Left cardiac atrium (tissue), 4 donors: ENCODE results near the gene PAX7. TPM values are rescaled to one million over a fixed set of nuclear protein-coding genes. Genes with fewer than 3 reads are reported as not detected.

Source experiments
- ATAC-seq, 2 donors: fragments of 200-7000 bp; cut with Tn5 transposase; one replicate each; pipeline ENCODE4 v1.9.1; 2020; ENCODE audit warnings: mild to moderate bottlenecking in 2 of 2, moderate library complexity in 2 of 2
- DNase-seq: peaks from one replicate; pipeline ENCODE4 v3.0.0-alpha.2; 2020
- intact Hi-C, 2 donors: fragments of 100-400 bp; cut with DNase I; formaldehyde crosslinking; loops; one replicate each; pipeline versions ENCODE4 v1.14.1 to v1.15.1; 2022 to 2023
- total RNA-seq, 2 donors: library from RNA; stranded (reverse); fragmentation: NEBNext Ultra II Directional; extraction: Animal tissue kit (Norgen Biotek cat#: 25700); gene quantifications; one replicate each; pipeline ENCODE4 v1.2.1, GENCODE V29; 2021
- donor health status: DM: no; HTN: yes; CAD: no.
- donor health status: DM: no; HTN: yes; CAD: no; lungs with severe emphysema.
- donor health status: DM: yes; HTN: yes; CAD: no.
- donor health status: Dilated cardiomyopathy.

Gene PAX7
- total RNA-seq, 2 donors from 2014 or later: not detected

DNA sequence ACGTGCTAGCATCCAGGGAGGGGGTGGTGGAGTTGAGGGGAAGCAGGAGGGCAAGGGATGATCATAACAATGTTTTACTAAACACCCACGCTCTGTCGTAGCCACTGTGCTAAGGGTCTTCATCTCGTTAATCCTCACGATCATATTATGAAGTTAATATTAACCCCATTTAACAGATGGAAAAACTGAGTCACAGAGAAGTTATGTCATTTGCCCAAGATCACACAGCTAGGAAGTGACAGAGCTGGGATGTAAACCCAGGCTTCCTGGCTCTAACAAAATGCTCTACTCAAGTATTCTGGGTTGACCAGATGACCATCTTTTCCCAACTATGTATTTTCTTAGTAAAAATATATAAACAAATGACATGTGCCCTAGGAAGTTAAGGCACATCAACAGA, 140.2 kb downstream of the PAX7 start:
- ATAC-seq: no peak
- no peak for DNase-seq
- intact Hi-C loops: no loop called here

DNA sequence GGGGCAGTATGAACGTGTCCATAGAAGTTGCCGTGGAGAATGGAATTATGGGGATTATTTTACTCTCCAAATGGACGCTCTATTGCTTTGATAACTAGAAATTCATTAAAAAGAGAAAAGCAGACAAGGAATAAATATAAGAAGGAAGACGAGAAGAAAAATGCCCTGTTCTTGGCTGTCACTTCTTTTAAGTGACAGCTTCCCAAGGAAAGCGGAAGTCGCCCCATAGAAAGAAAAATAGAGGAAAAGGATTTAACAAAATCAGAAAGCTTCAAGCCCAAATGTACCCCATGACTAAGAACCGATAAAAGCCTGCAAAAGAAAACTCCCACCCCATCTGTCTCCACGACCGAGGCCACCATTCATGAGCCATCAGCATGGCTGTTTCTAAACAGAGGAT, 143.1 kb downstream of the PAX7 start:
- ATAC-seq (no peak), DNase-seq (no peak)
- intact Hi-C loops: no loop called here

DNA sequence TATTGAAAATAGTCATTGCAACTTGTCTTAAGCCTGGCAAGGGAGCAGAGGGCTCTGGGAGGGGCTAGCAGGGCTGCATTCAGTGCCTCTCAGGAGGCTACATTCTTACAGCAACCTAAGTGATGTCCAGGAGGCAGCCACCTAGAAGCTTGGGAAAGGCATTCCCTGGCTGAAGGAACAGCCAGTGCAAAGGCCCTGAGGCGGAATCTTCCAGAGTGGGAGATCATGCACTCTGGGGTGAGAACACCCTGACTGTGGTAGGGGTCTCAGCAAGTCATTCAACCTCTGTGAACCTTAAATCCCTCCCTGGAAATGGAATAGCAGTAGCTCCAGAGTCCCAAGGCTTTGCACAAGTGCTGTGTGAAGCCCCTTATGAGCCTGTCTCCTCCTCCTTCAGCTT, 144.7 kb downstream of the PAX7 start:
- no peak for ATAC-seq

DNA sequence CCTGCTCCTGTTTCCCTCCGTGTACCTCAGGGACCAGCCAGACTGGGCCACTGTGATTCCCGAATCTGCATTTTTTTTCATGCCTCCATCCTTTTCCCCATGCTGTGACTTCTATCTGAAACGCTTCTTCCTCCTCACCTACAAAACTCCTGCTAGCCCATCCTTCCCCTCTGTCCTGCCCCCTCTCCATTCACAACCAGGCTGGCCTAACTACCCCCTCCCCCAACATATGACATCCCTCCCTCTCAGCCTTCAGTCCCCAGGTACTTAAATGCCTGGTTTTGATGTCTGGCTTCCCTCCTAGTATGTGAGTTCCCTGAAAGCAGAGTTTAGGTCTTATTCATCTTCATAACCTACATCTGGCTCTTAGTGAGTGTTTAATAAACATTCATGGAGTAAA, 146.1 kb downstream of the PAX7 start:
- ATAC-seq (no peak), DNase-seq (no peak)
- intact Hi-C loops: no loop called here

More for the DNA sequence above, 144.7 kb downstream of the PAX7 start:
- intact Hi-C loops: no loop called here
- no peak for DNase-seq

DNA sequence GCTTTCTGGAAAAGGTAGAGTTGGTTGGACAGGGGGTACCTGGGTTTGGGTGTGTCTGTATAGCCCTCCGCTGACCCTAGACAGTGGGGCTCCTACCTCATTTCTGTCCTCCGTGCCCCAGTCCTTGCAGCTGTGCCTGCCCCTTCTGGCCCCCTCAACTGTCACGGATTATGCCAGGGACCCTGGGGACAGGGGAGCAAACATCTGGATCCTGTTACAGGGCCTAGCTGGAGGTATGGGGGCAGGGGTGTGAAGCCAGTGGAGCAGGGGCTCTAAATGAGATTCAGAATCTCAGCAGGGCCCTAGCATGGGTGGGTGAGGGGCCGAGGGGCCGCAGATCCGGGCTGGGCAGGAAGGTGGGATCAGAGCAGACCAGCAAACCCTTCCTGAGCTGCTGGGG, 147.8 kb downstream of the PAX7 start:
- intact Hi-C loops: no loop called here
- DNase-seq: no peak
- ATAC-seq: no peak

DNA sequence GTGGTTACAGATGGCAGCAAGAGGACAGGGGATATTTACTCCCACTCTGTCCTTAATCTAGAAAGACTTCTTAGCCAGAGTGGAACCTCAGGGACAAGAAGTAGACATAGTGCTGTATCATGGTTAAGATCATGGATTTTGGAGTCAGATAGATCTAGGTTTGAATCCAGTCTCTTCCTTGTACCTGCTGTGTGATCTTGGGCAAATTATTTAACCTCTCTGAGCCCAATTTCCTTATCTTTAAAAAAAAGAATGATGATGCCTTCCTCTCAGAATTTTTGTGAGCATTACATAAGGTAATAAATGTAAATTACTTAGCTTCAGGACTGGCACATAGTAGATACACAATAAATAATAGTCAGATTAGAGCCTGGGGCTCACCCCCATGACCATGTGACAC, 150.4 kb downstream of the PAX7 start:
- DNase-seq: no peak
- ATAC-seq: no peak
- intact Hi-C loops: no loop called here

DNA sequence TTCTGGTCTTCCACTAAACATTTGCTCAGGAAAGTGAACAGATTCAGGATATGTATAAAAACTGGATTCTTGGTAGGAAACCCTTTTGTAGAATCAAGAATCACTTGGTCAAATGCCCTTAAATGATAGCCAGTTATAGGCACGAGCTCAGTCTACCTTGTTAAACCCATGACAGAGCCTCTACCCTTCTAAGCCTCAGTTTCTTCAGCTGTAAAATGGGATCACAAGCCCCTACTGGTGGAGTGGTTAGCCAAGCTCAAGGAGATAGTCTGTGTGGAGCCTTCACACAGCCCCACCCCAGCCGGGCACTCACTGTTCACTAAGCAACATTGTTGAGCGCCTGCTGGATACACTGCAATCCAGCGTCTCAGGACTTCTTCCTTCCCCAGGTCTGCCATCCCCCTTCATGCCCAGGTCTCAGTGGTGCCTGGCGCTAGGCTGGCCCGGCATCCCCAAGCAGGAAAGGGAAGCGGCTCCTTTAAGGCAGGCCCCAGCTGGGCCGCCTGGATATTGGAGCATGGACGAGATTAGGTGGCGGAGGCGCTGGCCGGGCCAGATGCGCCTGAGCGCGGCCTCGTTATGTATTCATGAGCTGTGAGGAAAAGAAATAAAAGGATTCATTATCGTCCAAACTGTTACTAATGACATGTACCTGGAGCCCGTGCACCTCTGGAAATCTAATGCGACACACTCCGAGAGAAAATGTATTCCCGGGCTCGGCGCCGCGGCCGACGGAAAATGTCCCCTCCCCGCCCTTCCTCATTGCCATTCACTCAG, 153.2 kb downstream of the PAX7 start:
- no peak for DNase-seq
- intact Hi-C loops: no loop called here
- no peak for ATAC-seq

DNA sequence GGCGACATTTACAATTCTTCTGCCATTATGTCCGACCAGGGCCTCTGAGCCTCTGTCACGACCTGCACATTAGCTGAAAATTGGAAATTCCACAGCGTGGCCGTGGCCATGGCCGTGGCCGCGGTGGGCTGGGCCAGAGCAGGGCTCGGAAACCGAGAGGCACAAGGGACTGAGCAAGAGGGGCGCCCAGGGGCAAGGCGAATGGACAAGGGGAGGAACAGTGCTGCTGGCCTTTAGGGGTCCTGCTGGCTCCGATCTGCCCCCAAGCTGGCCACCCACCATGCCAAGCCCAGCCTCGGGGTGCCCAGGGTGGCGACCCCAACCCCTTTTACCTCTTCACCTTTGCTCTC, 153.8 kb downstream of the PAX7 start:
- intact Hi-C loops: no loop called here
- no peak for DNase-seq
- no peak for ATAC-seq

DNA sequence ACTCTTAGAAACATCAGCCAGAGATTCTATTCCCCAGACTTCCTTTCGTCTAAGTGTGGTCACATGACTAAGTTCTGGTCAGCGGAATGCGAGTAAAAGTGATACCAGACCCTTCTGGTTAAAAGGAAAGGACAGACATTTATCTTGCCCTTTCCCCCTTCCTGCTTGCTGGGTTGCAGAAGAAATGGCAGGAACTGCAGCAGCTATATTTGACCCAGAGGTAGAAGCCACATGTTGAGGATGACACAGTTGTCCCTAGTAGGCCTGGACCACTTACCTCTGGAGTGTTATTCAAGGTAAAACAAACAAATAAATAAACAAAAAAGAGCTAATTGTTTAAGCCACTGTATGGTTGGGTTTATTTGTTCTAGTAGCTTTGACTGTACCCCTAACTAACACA, 155.5 kb downstream of the PAX7 start:
- DNase-seq (no peak), ATAC-seq (no peak)
- intact Hi-C loops: no loop called here

DNA sequence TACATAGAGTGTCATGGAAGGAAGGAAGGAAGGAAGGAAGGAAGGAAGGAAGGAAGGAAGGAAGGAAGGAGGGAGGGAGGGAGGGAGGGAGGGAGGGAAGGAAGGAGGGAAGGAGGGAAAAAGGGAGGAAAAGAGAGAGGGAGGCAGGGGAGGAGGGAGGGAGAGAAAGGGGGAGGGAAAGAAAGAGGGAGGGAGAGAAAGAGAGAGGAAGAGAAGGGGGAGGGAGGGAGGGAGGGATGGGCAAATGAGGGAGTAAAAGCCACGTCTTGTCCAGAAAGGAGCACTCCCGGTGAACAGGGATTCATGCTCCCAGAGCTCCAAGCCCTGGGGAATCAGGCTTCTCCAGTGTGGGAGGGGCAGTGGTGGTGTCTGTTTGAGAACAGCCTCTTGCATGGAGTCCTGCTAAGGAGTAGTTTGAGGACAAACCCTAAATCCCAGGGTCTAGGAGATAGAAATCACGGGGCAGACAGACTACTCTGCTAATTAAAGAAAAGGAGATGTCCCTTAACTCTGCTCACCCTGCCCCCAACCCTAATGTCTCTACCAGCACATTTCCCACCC, 157.3 kb downstream of the PAX7 start:
- DNase-seq (no peak), ATAC-seq (no peak)
- intact Hi-C loops: no loop called here

DNA sequence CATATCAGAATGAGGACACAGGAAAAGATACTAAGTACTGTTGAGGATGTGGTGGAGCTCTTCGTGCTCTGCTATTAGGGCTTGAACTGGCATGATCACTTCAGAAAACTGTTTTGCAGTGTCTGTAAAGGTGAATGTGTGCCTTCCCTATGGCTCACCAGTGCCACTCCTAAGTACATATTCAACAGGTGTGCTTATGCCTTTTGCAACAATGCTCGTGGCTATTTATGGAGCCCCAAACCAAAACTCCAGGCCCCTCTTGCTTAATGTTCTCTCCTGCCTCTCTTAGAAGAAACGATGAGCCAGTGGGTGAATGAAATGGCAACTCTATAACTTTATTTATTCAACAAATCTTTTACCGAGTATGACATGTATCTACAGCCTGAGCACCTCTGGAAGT, 158.6 kb downstream of the PAX7 start:
- DNase-seq: no peak
- intact Hi-C loops: no loop called here
- no peak for ATAC-seq

DNA sequence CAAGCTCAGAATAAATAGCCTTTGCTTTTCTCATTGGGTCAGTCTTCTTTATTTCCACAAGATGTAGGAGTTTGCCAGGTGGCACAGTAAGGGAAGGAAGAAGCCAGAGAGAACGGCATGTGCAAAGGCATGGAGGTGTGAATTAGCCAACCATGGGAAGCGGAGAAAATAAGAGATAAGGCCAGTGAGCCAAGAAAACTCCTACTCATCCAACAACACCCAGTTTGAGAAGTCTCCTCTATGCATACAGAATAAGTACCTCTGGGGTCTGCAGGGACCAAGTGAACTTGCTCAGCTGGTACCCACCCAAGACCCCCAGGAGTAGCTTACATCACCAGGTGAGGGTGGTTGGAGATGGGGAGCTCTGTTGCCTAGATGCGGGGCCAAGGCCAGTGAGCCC, 162.1 kb downstream of the PAX7 start:
- no peak for ATAC-seq
- intact Hi-C loops: no loop called here
- DNase-seq: no peak

DNA sequence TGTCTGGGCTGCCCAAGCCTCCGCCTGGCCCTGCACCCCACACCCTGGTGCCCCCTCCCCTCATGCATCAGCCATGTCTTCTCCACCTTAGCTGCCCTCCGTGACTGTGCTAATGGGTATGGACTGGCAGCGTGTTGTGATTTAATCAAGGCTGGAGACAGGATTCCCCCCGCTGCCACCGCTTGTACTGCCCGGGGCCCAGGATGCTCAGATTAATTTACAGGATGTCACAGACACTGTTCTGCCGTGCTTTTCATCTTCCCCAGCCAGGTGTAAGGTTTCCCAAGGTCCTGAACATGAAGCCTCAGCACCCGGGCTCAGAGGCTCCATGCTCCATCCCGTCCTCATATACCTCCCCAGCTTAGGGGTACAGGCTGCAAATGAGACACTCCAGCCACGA, 162.5 kb downstream of the PAX7 start:
- DNase-seq (no peak), ATAC-seq (no peak)
- intact Hi-C loops: no loop called here

DNA sequence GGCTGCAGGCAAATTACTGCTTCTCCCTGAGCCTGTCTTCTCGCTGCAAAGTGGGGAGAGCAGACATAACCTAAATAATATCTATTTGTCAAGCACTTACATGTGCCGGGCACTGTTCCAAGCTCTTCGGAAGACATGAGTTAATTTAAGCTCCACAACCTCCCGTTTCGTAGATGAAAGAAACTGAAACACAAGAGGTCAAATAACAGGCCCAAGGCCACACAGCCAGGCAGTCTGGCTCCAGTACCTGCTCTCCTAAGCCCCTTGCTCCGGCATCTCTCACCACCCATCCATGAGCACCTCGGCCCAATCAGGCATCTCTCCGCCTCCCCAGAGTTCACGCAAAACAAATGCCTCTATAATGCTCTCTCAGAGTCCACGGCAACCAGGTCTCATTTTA, 163.4 kb downstream of the PAX7 start:
- DNase-seq (no peak), ATAC-seq (no peak)
- intact Hi-C loops: no loop called here

DNA sequence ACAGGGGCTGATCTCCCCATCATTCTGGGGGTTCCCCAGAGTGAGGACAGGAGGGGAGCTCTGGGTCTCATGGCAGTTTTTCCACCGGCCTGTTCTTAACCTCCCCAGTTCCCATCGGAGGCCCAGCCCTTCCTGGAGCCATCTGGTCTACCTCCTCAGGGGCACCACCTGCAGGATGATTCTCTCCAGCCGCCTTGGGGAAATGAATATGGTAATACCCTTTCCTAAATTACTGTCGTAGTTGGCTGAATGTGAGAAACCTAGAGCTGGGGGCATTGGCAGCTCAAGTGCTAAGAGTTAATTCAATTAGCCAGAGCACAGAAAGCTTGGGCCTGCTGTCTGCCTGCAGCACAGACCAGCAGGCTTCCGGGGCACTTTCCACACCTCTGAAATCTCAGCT, 163.9 kb downstream of the PAX7 start:
- ATAC-seq (no peak), DNase-seq (no peak)
- intact Hi-C loops: no loop called here

DNA sequence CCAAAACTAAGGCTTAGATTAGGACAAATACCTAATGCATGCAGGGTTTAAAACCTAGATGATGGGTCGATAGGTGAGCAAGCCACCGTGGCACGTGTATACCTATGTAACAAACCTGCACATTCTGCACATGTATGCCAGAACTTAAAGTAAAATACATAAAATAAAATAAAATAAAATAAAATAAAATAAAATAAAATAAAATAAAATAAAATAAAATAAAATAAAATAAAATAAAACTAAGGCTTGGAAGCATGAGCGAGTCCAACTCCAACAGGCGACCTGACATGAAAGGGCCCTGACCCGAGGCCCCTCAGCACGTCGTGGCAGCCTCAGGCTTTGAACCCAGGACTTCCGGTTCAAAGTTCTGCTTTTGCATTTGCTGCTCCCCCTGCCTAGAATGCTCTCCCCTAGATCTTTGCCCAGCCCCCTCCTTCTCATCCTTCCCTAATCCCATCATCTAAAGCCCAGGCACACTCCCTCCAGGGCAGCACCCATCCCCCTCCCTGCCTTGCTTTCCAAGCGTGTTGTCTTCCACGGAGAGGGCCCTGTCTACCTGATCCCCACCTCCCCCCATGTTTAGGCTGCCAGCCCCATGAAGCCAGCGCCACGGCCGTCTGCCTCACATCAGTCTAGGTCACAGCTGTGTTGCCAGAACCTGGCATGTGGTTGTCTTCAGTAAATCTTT, 164.5 kb downstream of the PAX7 start:
- intact Hi-C loops: no loop called here
- DNase-seq: no peak
- no peak for ATAC-seq

DNA sequence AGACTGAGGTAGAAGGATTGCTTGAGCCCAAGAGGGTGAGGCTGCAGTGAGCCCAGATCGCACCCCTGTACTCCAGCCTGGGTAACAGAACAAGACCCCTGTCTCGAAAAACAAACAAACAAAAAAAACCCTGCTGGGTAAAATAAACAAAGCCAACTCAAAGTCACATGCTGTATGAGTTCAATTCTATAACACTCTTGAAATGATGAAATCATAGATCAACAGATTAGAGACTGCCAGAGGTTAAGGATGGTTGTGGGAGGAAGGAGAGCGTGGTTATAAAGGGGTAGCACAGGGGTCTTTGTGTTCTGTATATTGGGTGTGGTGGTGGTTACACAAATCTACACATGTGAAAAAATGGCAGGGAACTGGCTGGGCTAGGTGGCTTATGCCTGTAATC, 166.3 kb downstream of the PAX7 start:
- DNase-seq (no peak), ATAC-seq (no peak)
- intact Hi-C loops: no loop called here
